GM18519 (cell line): Measurements from ENCODE around the gene TSPAN9.

Source experiments
- ATAC-seq: cut with Tn5 transposase; IDR thresholded peaks from one replicate; pipeline ENCODE4 v1.9.1; 2021; ENCODE audit warnings: mild to moderate bottlenecking, moderate library complexity; ENCODE audit not compliant: unreplicated experiment, low FRiP score

TSPAN9 gene

GRCh38 chr12:3218228-3219171, 141.3 kb downstream of the TSPAN9 start:
- ATAC-seq, result no peak

- ATAC-seq, result no peak
Observed at GRCh38 chr12:3219233-3219632, 142.1 kb downstream of the TSPAN9 start.

DNA sequence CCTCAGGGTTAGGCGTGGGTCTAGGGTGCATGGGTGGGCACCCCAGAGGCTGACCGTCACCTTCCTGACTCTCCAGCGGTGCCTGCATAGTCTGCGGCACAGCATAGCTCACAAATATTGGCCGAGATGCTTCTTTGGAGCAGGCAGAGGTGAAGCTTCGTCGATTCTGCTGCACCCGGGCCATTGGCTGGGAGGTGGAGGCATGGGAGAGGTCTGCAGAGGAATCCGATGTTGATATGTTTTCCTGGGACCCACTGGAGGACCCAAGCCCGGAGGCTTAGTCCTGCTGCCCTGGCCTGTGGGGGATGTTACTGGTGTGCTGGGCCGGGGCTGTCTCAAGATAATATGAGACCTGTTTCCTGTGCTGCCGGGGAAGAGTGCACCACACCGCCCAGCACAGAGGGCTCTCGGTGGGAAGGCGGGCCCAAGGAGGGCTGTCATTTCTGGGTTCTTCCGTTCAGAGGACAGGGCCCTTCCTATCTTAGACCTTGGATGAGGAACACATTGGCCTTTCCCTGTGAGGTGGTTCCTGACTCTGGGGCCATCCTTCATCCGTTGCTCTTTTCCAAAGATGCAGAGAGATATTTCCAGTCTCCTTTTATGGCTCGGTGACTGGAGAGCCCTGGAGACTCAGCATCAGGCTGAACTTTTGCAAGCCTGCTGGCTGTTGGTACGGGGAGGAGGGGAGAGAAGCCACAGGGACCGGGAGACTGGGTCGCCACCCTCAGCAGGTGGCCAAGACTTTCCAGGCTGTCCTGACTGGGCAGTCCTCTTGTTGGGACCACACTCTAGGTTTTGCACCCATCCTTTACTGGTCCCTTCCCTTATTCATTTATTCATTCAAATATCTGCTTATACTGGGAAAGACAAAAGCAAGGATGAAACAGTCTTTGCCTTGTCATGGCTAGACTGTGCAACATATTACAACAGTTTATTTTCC, 143.5 kb downstream of the TSPAN9 start:
- ATAC-seq, result no peak

DNA sequence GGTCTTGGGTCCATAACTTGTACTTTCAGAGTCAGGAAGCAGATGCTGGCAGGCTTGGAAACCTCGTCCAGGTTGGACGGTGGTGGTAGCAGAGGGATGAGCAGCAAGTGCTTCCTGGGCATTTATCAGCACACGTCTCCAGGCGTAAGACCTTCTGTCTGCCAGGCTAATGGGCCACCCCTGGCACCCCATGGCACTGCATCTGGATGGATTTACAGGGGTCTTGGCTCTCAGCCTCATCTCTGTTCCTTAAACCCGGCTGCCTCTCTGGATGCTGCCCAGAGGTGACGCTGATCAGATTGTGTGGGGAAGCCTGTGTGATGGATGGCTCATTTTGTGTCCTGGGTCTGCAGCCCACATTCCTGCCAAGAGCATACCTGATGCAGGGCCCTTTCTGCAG, 145.1 kb downstream of the TSPAN9 start:
- no peak for ATAC-seq

GRCh38 chr12:3222979-3223378, 145.8 kb downstream of the TSPAN9 start:
- ATAC-seq, result no peak

- ATAC-seq, result no peak
Observed at GRCh38 chr12:3223601-3224529, 146.7 kb downstream of the TSPAN9 start.

DNA sequence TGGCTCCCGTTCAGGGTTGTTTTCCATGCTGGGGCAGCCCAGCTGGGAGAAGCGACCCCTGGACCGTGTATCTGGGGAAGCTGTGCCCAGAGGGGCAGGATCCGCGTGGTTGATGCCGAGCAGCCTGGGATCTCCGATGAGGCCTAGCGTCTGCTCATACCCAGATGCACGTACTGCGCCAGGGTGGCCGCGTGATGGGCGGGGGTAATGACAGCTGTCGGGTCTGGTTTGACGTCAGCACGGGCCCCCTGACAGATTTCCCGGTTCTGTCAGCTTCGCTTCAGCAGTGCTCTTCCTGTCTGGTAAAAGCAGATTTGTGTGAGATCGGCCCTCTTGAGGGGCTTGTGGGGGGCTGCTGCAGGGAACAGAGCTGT, 147.3 kb downstream of the TSPAN9 start:
- no peak for ATAC-seq

DNA sequence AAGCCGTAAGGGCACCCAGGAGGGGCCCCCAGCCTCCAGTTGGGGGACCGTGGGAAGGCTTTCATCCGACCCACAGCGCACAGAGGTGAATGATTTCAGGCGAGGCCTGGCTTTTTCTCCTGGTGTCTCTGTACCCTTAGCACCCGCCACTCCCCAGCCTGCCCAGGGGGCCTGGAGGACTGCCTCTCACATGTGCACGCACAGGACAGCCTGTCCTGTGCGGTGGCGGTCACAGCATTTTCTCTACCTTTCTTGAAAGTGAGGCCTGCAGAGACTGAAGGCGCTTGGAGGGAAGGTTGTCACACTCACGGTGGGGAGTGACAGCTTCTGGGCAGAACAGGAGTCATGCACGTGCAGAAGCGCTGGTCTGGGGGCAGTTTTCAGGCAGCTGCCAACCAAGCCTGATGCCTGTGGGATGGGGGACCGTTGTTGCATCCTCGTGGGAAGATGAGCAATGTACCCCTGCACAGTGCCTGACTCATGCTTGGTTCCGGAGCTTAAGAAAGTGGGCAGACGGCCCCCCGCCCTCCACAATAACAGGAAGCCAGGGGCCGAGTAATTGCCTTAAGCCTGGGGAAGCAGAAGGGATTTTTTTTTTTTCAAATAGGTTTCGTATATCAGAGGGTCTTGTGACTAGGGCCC, 148.1 kb downstream of the TSPAN9 start:
- ATAC-seq, result no peak

DNA sequence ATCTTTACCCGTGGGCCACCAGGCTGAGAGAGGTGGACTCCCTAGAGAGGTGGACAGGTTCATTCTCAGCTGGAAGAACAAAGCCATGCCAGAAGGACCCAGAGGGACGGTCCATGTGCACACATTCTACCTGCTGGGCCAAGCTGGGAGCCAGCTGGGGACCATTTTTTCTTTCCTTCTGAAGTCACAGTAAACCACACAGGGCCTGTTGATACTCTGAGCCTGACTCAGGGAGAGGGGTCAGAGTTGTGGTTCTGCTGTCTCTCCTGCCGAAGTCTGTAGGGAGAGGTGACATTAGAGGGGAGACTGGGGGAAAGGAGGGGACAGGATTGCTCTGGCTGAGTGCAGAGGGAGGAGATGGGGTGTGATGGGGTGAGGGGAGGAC, 148.6 kb downstream of the TSPAN9 start:
- ATAC-seq, result no peak

DNA sequence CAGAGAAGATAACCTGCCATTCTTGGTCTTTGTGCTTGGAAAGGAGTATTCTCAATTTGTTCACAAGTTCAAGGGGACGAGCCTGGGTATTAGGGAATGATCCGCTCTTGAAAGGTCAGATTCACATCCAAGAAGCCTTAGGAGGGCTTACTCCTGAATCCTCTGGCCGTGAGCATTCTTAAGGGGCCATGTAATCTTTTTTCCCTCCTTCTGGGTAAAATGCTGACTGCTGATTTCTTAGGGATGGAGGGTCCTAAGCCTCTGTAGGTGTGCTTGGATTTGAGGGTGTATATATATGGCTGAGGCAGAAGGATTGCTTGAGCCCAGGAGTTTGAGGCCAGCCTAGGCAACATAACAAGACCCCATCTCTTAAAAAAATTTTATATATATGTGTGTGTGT, 149.1 kb downstream of the TSPAN9 start:
- ATAC-seq, result no peak

- ATAC-seq, result no peak
Observed at GRCh38 chr12:3227076-3227975, 150.1 kb downstream of the TSPAN9 start.

- ATAC-seq, result no peak
Observed at GRCh38 chr12:3228552-3228951, 151.4 kb downstream of the TSPAN9 start.

DNA sequence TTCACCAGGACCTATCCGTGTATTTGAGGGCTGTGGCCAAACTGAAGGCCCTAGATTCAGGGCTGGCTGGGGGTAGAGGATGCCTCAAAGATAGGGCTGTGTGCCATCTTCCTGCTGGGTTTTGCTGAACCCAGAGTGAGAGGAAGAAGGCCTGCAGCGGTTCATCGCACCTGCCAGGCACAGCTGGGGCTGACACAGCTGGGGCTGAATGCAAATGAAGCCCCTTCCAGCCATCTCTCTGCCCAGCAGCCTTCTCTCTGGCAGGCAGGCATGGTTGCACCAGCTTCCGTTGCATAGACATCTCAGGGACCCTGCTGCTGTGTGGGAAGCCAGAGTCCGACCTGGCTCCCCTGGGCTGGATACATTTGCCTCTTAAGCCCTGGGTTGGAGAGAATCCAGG, 152.4 kb downstream of the TSPAN9 start:
- no peak for ATAC-seq

GRCh38 chr12:3230758-3231375, 153.7 kb downstream of the TSPAN9 start:
- no peak for ATAC-seq

- no peak for ATAC-seq
Observed at GRCh38 chr12:3231399-3231876, 154.3 kb downstream of the TSPAN9 start.

GRCh38 chr12:3233797-3234196, 156.6 kb downstream of the TSPAN9 start:
- no peak for ATAC-seq

DNA sequence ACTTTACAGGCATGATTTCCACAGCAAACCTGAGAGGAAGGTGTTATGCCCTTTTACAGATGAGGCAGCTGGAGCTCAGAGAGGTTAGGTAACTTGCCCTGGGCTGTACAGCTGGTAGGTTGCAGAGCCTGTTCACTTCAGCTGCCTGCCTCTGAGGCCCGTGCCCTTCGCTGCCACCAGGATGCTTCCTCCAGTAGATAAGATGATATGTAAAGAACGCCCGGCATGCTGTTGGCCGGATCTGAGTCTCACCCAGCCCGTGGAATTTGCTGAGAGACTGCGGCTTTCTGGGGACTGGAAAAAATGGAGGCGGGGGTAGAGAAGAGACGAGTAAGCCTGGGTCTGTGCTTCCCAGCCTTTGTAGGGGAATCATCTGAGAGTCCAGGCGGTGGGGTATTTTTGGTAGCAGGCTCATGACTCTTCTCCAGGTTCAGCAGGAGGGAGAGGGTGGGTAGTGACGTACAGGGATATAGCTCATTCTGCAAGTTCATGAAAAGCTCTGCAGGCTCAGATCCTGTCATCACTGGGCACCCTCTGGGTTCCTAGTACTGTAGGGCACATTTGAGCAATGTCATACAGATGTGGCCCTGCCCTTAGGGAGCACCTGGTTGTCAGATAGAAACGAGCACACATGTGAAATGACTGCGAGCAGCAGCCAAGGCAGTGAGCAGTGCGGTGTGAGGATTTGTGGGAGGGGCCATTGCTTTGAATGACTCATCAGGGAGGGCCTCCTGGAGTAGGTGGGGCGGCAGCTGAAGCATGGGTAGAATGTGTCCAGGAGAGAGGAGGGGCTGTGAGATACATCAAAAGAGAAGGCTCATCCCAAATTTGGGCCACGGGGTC, 159.4 kb downstream of the TSPAN9 start:
- no peak for ATAC-seq
